HG03520 (cell line): Measurements from ENCODE around the gene AACS.
"Not testable (repeated sequence)": the region's sequence is repeated elsewhere in the genome, so short reads cannot be mapped to it uniquely, and the experiment has no call there.

Experiments
- ATAC-seq: cut with Tn5 transposase; IDR thresholded peaks from one replicate; pipeline ENCODE4 v1.9.1; 2021; ENCODE audit warnings: mild to moderate bottlenecking, moderate library complexity; ENCODE audit not compliant: unreplicated experiment

Gene AACS

GRCh38 chr12:125056306-125056705 lies 8.9 kb upstream of the AACS start:
- ATAC-seq = no peak

GRCh38 chr12:125057708-125058107 lies 7.5 kb upstream of the AACS start:
- ATAC-seq = no peak

GRCh38 chr12:125061229-125061628 lies 4.0 kb upstream of the AACS start:
- no peak for ATAC-seq

DNA sequence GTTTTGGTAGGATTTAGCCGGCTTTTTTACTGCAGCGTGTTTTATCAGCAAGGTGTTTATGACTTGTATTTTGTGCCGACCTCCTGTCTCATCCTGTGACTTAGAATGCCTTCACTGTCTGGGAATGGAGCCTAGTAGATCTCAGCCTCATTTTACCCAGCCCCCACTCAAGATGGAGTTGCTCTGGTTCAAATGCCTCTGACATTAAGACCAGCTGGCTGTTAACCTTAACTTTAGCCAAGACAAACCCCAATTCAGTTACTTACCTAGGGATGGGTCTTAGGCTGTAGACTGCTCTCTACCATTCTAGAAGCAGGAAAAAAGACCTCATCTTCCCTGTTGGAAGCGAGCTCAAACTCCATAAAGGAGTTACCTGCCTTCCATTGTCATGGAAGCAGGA lies 1.7 kb upstream of the AACS start:
- not testable (repeated sequence) for ATAC-seq

DNA sequence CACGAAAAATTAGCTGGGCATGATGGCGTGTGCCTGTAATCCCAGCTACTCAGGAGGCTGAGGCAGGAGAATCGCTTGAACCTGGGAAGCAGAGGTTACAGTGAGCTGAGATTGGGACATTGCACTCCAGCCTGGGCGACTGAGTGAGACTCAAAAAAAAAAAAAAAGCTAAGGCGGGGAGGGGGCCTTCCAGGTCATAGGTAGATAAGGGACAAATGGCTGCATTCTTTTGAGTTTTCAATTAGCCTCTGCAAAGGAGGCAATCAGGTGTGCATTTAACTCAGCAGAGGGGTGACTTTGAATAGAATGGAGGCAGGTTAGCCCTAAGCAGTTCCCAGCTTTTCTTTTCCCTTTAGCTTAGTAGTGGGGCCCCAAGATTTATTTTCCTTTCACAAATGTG lies 743 bp upstream of the AACS start:
- ATAC-seq = no peak

DNA sequence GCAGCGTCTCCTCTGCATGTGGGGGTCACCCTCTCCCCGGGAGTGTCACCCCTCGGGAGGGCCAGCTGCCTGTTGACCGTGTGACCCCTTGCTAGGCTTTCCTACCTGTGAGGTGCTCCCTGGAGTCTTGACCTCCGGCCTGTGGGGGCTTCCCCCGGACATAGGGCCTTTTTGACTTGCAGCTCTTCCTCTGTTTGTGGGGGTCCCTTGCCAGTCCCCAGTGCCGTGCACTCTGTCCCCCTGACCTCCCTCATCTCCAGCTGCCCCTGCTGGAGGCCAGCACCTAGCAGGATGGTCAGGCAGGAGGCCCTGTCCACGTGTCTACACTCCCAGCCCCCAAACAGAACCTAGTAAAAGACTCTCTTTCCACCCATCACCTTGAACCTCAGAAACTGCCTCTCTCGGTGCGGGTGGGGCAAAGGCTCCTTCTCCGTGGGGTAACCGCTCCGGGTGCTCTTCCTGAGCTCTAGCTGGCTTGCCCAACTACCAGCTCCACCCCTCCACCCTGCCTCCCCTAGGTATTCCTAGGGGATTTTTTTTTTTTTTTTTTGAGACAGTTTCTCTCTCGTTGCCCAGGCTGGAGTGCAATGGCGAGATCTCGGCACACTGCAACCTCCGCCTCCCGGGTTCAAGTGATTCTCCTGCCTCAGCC lies 810 bp downstream of the AACS start:
- ATAC-seq = no peak

DNA sequence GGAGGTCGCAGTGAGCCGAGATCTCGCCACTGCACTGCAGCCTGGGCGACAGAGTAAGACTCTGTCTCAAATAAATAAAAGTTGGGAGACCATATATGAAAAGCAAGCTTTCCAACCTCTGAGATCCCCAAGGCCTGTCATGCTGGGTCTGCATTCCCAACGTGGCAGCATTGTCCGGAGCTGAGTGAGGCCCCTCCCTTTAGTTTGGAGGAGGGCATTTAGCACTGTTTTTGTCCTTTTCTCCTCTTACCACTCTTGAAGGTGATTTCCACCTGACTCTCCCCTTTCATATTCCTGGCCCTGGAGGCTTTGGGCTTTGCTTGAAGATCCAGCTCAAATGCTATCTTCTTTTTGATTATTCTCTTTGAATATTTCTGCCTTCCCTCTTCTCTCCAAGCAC lies 3.2 kb downstream of the AACS start:
- ATAC-seq = no peak

DNA sequence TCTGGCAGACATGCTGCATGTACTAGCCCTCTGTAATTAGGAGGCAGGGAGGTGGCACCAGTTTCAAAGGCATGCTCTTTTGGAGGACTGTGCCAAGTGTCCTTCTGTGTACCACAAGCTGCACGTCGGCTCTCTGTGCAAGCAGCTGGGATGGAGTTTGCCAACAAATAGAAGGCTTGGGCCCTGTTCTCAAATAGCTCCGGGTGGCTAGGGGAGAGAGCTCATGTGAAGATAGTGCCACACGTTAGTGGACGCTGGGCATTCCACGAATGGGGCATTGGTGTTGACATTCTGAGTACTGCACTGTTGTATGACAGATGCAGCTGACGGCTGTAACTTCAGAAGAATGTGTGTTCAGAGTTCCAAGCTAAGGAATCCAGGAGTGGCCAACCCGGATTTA lies 4.4 kb downstream of the AACS start:
- no peak for ATAC-seq

- no peak for ATAC-seq
Measured at GRCh38 chr12:125070112-125070511, 4.9 kb downstream of the AACS start.

- no peak for ATAC-seq
Measured at GRCh38 chr12:125070661-125071390, 5.6 kb downstream of the AACS start.

GRCh38 chr12:125071456-125071855 lies 6.2 kb downstream of the AACS start:
- ATAC-seq = no peak

DNA sequence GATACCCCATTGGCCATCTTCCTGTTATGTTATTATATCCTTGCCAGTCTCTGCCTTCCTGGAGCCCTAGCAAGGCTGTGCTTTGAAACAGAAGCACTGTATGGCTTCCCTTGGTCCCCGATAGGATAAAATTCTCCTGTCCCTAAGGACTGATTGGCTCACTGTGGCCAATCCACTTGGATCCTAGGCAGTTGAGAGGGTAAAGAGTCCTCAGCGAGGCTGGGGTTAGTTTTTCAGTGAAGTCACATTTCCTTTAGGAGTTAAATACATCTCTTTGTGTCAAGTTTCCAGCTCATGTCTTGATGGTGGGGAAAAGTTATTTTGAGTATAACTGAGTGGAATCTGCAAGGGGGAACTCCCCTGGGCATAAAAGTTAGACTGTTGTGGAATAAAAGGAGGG lies 7.3 kb downstream of the AACS start:
- ATAC-seq = no peak

DNA sequence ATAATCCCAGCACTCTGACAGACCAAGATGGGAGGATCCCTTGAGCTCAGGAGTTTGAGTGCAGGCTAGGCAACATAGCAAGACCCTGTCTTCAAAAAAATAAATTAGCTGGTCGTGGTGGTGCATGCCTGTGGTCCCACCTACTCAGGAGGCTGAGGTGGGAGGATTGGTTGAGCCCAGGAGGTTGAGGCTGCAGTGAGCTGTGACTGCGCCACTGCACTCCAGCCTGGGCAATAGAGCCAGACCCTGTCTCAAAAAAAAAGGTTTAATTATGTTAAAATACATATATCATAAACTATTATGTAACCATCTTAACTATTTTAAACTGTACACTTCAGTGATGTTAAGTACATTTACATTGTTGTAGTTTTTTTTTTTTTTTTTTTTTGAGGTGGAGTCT lies 9.1 kb downstream of the AACS start:
- ATAC-seq = not testable (repeated sequence)

DNA sequence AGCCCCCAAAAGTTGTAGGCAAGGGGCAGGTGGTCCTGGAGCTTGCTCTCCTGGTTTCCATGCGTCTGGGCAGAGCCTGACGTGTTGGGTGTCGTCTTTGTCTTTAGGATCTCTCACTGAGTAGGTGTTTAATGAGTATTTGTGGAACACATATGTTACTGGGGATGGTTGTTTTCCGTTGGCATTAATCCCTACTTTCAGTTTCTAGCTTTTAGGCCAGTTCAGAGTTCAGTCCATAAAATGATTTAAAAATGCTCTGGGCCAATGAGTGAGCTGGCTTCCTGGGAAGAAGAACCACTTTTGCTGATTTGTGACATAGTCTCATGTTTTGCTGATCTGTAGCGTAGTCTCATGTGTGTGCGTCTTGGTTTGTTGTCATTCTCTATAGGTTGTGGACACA lies 10.9 kb downstream of the AACS start:
- ATAC-seq = no peak

- no peak for ATAC-seq
Measured at GRCh38 chr12:125079084-125079483, 13.8 kb downstream of the AACS start.

DNA sequence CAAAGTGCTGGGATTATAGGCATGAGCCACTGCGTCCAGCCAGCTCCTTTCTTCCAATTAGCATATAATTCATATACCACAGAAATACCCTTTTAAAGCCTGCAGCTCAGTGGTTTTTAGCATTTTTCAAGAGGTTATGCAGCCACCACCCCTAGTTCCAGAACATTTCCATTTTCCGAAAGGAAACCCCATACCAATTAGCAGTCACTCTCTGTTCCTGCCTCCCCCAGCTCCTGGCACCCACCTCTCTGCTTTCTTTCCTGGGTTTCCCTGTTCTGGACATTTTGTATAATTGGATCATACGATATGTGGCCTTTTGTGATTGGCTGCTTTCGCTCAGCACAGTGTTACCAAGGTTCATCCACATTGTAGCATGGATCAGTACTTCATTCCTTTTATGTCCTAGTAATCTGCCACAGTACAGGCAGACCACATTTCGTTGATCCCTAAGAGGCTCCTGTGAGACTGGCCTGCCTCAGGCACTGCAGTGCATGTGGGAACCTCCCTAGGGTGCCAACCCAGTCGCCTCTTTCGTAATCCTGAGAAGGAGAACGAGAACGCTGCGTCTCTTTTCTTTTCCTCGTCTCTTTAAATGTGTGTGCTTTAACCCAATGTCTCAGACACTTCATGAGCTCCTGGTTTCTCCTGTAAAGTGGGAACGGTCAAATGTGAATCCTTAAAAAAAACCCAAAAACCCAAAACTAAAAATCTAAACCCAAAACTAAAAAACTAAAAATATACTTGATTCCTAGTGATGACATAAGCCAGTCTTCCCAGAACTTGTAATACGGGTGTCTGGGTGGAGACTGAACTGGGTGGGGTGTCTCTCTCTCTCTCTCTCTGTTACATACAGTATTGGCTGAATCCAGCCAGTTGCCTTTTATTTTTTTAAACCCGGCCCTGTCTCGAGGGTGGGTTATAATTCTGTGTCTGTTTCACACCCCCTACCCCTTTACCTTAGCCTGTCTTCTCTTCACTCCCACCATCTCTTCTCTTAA lies 14.7 kb downstream of the AACS start:
- ATAC-seq = no peak

- ATAC-seq = no peak
Measured at GRCh38 chr12:125081427-125081826, 16.2 kb downstream of the AACS start.

DNA sequence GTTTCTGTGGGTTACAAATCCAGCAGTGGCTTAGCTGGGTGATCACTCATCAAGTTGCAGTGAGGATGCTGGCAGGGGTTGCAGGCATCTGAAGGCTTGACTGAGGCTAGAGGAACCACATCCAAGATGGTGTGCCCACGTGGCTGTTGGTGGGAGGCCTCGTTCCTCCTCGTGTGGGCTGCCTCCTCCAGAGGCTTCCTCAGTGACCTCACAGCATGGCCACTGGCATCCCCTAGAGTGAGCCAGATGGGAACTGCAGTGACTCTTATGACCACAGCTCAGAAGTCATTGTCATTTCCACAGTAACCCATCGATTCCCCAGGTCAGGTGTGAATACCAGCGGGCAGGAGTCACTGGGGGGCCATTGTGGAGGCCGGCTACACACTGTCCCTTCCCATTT lies 17.8 kb downstream of the AACS start:
- no peak for ATAC-seq

- not testable (repeated sequence) for ATAC-seq
Measured at GRCh38 chr12:125088199-125088598, 23.0 kb downstream of the AACS start.

GRCh38 chr12:125089083-125089482 lies 23.8 kb downstream of the AACS start:
- no peak for ATAC-seq

GRCh38 chr12:125089626-125090025 lies 24.4 kb downstream of the AACS start:
- no peak for ATAC-seq

GRCh38 chr12:125090437-125090836 lies 25.2 kb downstream of the AACS start:
- no peak for ATAC-seq
